DMS 273 treated with DMSO at 0.1 percent for 48 hours (cell line): ENCODE data around the gene CTTNBP2.
"Not testable (repeated sequence)": the region's sequence is repeated elsewhere in the genome, so short reads cannot be mapped to it uniquely, and the experiment has no call there.

Experiments
- DNase-seq: peaks from one replicate; lab custom pipeline; 2025; lab: John Stamatoyannopoulos, UW

The CTTNBP2 gene

GRCh38 chr7:117750612-117751563, 122.4 kb downstream of the CTTNBP2 start:
- DNase-seq, result no peak

- DNase-seq, result no peak
These were observed 131.3 kb downstream of the CTTNBP2 start for GRCh38 chr7:117741962-117742361.

- DNase-seq, result no peak
These were observed 134.2 kb downstream of the CTTNBP2 start for GRCh38 chr7:117739085-117739484.

- DNase-seq, result no peak
These were observed 135.3 kb downstream of the CTTNBP2 start for GRCh38 chr7:117737926-117738325.

GRCh38 chr7:117731455-117731854, 141.8 kb downstream of the CTTNBP2 start:
- no peak for DNase-seq

- DNase-seq, result no peak
These were observed 142.9 kb downstream of the CTTNBP2 start for GRCh38 chr7:117730390-117730789.

- DNase-seq, result no peak
These were observed 144.2 kb downstream of the CTTNBP2 start for GRCh38 chr7:117728890-117729624.

GRCh38 chr7:117724898-117725297, 148.3 kb downstream of the CTTNBP2 start:
- no peak for DNase-seq

GRCh38 chr7:117719377-117719776, 153.9 kb downstream of the CTTNBP2 start:
- no peak for DNase-seq

GRCh38 chr7:117718116-117718835, 155.0 kb downstream of the CTTNBP2 start:
- no peak for DNase-seq

- no peak for DNase-seq
These were observed 155.9 kb downstream of the CTTNBP2 start for GRCh38 chr7:117717357-117717756.

- no peak for DNase-seq
These were observed 156.4 kb downstream of the CTTNBP2 start for GRCh38 chr7:117716707-117717299.

- no peak for DNase-seq
These were observed 157.3 kb downstream of the CTTNBP2 start for GRCh38 chr7:117715784-117716445.

- DNase-seq, result no peak
These were observed 161.7 kb downstream of the CTTNBP2 start for GRCh38 chr7:117711556-117711955.

GRCh38 chr7:117708173-117708572, 165.1 kb downstream of the CTTNBP2 start:
- DNase-seq, result not testable (repeated sequence)

- no peak for DNase-seq
These were observed 166.2 kb downstream of the CTTNBP2 start for GRCh38 chr7:117707080-117707479.

- DNase-seq, result no peak
These were observed 167.0 kb downstream of the CTTNBP2 start for GRCh38 chr7:117706210-117706609.

- DNase-seq, result no peak
These were observed 167.6 kb downstream of the CTTNBP2 start for GRCh38 chr7:117705630-117706029.

- DNase-seq, result no peak
These were observed 169.2 kb downstream of the CTTNBP2 start for GRCh38 chr7:117704063-117704462.

- no peak for DNase-seq
These were observed 175.2 kb downstream of the CTTNBP2 start for GRCh38 chr7:117698018-117698417.

GRCh38 chr7:117692338-117692737, 180.9 kb downstream of the CTTNBP2 start:
- no peak for DNase-seq
